GM21367 (cell line): ENCODE measurements around the gene NLRC3.
"Not testable (repeated sequence)": the region's sequence is repeated elsewhere in the genome, so short reads cannot be mapped to it uniquely, and the experiment has no call there.

ENCODE experiments used
- ATAC-seq: cut with Tn5 transposase; IDR thresholded peaks from one replicate; pipeline ENCODE4 v1.9.1; 2021; ENCODE audit not compliant: unreplicated experiment

NLRC3 gene

DNA sequence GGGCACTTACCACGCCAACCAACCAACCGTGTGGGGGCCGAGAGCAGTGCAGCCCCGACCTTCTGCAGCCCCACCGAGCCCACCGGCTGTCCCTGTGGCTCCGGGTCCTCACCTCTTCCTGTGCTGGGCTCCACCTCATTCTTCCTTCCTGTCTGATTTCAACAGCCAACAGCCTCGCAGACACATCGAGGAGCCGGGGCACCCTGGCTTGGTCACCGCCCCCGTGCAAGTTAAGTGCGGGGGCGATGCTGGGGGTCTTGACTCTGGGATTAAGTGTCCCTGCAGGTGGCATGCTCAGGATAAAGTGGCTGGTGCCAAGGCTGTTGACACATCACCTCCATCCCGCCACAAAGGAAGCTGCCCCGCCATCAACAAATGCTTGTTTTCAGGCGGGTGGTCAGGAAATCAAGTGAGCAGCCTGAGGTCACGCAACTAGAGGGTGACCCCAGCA lies at the start of gene NLRC3:
TSS of gene NLRC3 (minus strand) at position 102 of the 451 bp plus-strand sequence. CDS start 12,367 bp downstream, outside the sequence.
- no peak for ATAC-seq

- no peak for ATAC-seq
These were observed 48.9 kb upstream of the NLRC3 start for GRCh38 chr16:3625911-3626732.

- ATAC-seq: no peak
These were observed 48.1 kb upstream of the NLRC3 start for GRCh38 chr16:3625331-3625730.

DNA sequence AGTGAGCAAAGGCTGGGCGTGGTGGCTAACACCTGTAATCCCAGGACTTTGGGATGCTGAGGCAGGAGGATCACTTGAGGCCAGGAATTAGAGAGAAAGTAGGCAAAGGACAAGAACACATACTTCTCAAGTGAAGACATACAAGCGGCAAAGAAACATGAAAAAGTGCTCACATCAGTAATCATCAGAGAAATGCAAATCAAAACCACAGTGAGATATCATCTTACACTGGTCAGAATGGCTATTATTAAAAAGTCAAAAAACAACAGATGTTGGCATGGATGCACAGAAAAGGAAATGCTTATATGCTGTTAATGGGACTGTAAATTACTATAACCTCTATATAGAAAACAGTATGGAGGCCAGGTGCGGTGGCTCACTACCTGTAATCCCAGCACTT lies 46.4 kb upstream of the NLRC3 start:
- ATAC-seq: no peak

DNA sequence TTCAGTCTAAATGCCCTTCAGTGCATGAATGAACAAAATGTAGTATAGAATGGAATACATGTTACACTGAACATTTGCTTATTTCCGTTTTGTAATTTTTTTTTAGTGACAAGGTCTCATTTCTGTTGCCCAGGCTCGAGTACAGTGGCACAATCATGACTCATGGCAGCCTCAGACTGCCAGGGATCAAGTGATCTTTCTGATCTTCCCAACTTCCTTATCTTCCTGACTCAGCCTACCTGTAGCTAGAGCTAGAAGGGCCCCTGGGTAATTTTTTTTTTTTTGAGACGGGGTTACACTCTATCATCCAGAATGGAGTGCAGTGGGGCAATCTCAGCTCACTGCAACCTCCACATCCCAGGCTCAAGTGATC lies 41.6 kb upstream of the NLRC3 start:
- no peak for ATAC-seq

- ATAC-seq: no peak
These were observed 35.6 kb upstream of the NLRC3 start for GRCh38 chr16:3612510-3613466.

DNA sequence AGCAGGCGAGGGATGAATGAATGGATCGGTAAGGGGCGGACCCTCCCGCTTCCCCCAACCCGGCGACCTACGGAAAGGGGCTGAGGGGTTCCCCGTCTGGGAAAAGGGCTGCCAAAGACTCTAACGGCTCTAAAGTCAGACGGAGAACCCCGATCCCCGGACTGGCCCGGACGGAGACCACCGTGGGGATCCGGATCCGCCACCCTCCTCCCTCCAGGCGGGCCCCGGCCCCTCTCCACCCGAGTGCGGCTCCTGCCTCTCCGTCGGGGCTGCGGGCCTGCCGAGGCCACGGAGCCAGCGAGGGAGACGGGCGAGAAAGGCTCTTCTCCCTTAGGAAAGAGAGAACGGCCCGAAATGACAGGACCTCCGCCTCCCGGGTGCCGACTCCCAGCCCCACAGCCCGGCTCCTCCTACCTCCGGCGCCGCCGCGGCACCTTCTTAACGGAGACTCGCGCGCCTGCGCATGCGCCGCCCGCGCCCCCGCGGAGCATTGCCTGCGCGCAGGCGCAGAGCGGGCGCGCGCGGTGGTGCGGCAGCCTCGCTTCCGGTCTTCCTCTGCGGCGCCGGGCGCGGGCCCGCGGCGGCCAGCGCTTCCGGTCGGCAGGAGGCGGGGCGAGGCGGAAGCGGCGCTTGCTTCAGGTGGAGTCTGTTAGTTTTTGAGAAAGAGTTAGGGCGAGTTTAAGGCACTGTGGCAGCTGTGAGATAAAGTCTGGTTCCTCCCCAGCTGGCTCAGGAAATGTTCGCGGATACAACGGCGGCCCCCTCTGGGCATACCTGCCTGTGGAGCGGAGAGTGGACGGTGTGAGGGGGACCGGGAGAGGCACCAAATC lies 34.2 kb upstream of the NLRC3 start, which contains the start of gene SLX4:
TSS of gene SLX4 (minus strand) at position 461 of the 830 bp plus-strand sequence. CDS start 2,642 bp downstream, outside the sequence.
- peak; percentile 60 for ATAC-seq

GRCh38 chr16:3610698-3611145 lies 33.5 kb upstream of the NLRC3 start:
- peak; percentile 14 for ATAC-seq

GRCh38 chr16:3609895-3610697 lies 32.9 kb upstream of the NLRC3 start:
- ATAC-seq: no peak

DNA sequence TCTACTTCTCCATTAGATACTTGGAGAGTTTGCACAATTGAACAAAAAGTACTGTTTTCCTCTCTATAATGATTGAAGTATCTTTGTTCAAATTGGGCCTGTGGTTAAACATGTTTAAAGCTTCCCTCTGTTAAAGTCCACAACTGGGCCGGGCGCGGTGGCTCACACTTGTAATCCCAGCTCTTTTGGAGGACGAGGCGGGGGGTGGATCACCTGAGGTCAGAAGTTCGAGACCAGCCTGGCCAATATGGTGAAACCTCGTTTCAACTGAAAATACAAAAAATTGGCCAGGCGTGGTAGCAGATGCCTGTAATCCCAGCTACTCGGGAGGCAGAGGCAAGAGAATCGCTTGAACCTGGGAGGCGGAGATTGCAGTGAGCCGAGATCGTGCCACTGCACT lies 31.8 kb upstream of the NLRC3 start:
- not testable (repeated sequence) for ATAC-seq

- no peak for ATAC-seq
These were observed 30.9 kb upstream of the NLRC3 start for GRCh38 chr16:3608069-3608468.

DNA sequence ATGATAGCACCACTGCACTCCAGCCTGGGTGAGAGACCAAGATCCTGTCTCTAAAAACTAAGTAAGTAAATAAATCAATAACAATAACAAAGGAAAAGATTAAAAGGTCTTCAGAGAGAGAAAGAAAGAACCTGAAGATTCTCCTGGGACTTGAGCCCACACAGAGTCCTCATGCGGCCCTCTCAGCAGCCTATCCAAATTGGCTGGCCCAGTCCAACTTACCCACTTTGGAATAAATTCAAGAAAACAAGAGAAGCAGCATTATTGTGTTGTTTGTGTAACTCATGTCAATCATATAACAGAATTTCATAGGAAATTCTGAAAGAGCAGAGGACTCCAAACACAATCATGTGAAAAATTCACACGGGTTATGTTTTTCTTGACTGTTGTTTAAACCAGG lies 30.4 kb upstream of the NLRC3 start:
- ATAC-seq: no peak

GRCh38 chr16:3607161-3607560 lies 30.0 kb upstream of the NLRC3 start:
- ATAC-seq: no peak

GRCh38 chr16:3606441-3606840 lies 29.2 kb upstream of the NLRC3 start:
- ATAC-seq: no peak

GRCh38 chr16:3602320-3602653 lies 25.1 kb upstream of the NLRC3 start:
- no peak for ATAC-seq

DNA sequence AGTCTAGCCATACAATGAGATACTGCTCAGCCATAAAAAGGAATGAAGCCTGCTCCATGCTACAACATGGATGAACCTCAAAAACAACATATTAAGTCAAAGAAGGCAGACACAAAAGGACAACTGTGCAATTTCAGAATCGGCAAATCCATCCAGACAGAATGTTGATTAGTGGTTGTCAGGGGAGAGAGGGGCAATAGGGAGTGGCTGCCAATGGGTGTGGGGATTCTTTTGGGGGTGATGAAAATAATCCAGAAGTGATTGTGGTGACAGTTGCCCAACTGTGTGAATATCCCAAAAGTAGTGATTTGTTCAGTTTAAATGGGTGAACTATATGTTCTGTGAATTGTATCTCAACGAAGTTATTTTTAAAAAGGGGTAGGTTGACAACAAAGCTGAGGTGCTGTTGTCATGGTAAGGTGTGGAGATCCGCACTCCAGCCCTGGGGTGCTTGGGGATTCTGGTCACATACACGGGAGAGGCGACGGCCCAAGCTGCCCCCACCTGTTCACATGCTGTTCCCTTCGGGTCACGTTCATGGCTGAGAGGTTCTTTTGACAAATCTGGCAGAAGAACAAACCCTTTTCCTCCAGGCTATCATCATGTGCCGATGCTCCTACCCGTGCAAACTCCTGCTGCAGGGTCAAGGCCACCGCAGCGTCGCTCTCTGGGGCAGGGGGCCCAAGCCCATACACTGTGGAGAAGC lies 24.6 kb upstream of the NLRC3 start:
- no peak for ATAC-seq

DNA sequence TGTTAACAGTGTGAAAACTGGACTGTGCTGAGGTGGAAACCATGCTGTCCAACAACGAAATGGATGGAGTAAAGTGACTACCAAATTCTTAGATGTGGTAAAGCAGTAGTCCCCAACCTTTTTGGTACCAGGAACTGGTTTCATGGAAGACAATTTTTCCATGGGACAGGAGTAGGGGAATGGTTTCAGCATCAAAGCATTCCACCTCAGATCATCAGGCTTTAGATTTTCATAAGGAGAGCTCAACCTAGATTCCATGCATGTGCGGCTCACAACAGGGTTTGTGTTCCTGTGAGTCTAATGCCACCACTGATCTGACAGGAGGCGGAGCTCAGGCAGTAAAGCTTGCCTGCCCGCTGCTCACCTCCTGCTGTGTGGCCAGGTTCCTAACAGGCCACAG lies 22.7 kb upstream of the NLRC3 start:
- ATAC-seq: no peak

GRCh38 chr16:3599121-3599520 lies 21.9 kb upstream of the NLRC3 start:
- no peak for ATAC-seq

DNA sequence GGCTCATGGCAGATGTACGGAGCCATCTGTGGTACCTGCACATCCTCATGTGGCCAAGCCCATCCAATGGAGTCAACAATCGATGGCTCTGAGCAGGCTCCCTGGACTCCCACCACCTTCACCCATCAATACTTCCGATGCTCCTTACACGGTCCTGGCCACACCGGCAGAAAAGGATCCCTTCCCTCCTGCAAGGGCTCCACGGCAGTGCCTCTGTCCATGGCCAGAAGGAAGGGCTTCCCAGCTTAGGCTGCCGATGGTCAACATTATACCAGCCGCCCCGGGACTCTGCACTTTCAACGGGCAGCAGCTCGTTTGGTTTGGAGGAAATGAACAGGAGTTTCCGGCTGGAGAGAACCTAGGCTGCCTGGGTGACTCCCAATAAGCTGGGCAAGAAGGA lies 21.0 kb upstream of the NLRC3 start:
- ATAC-seq: no peak
